ENCODE measurements around the gene C1orf198. TPM values are rescaled to one million over a fixed set of nuclear protein-coding genes. Genes with fewer than 3 reads are reported as not detected.
A peak's percentile ranks its signal among the peaks of the same experiment; 100 is the strongest.

C1orf198 gene
- polyA plus RNA-seq, 1 experiment, result 52.7 TPM

GRCh38 chr1:230879778-230880177 lies 11.5 kb upstream of the C1orf198 start:
- Histone ChIP-seq H3K27ac (ENCODE audit: low read depth, low read length) (no peak overlapping the region), H3K9me3 (ENCODE audit: control insufficient read depth, insufficient read depth, low read length) (peaks cover 2% of the 10 kb centered on the region), H3K4me3 (ENCODE audit: low read depth, low read length) (no peak overlapping the region), H3K27me3 (ENCODE audit: control insufficient read depth, insufficient read depth, low read length) (peaks cover 2% of the 10 kb centered on the region)
- TF ChIP-seq CTCF (IDR thresholded peaks at IDR 0.05; ENCODE audit: low read depth, low read length), result no peak
- ChIA-PET POLR2A (no interaction called here), CTCF (no interaction called here)
- no peak for DNase-seq (ENCODE audit: low read depth, low spot score)

- POLR2A ChIA-PET, result interaction anchor here (0.6 to 1.1 kb wide), 3 partner anchors 20 to 659 kb away, joined by 3 to 6 read pairs (median 4); no protein-coding TSS in a partner anchor
- CTCF ChIA-PET, result no interaction called here
- H3K27me3 ChIP-seq (ENCODE audit: control insufficient read depth, insufficient read depth, low read length), result no peaks in the 10 kb centered on the region
- H3K27ac ChIP-seq (ENCODE audit: low read depth, low read length), result no peak overlapping the region
- no peak for TF ChIP-seq CTCF (IDR thresholded peaks at IDR 0.05; ENCODE audit: low read depth, low read length)
- no peaks in the 10 kb centered on the region; the same call in 1 of the 2 replicates for H3K9me3 ChIP-seq (ENCODE audit: control insufficient read depth, insufficient read depth, low read length)
- DNase-seq (ENCODE audit: low read depth, low spot score), result peak; percentile 55
- H3K4me3 ChIP-seq (ENCODE audit: low read depth, low read length), result no peak overlapping the region
Observed at GRCh38 chr1:230878591-230878990, 10.3 kb upstream of the C1orf198 start.

GRCh38 chr1:230877924-230878590 lies 9.7 kb upstream of the C1orf198 start:
- ChIA-PET CTCF (no interaction called here), POLR2A (interaction anchor here (1.0 to 1.1 kb wide), 2 partner anchors 19 to 22 kb away, joined by 3 to 4 read pairs; no protein-coding TSS in a partner anchor)
- Histone ChIP-seq H3K27ac (ENCODE audit: low read depth, low read length) (no peak overlapping the region), H3K9me3 (ENCODE audit: control insufficient read depth, insufficient read depth, low read length) (no peaks in the 10 kb centered on the region; the same call in 1 of the 2 replicates), H3K27me3 (ENCODE audit: control insufficient read depth, insufficient read depth, low read length) (no peaks in the 10 kb centered on the region), H3K4me3 (ENCODE audit: low read depth, low read length) (no peak overlapping the region)
- DNase-seq (ENCODE audit: low read depth, low spot score), result no peak
- TF ChIP-seq CTCF (IDR thresholded peaks at IDR 0.05; ENCODE audit: low read depth, low read length), result no peak

GRCh38 chr1:230877146-230877923 lies 9.0 kb upstream of the C1orf198 start:
- H3K4me3 ChIP-seq (ENCODE audit: low read depth, low read length), result no peak overlapping the region
- H3K27ac ChIP-seq (ENCODE audit: low read depth, low read length), result no peak overlapping the region
- CTCF ChIA-PET, result interaction anchor here (1.4 kb wide), 1 partner anchor 41 kb away, joined by 4 read pairs; no protein-coding TSS in a partner anchor
- TF ChIP-seq CTCF (IDR thresholded peaks at IDR 0.05; ENCODE audit: low read depth, low read length), result no peak
- H3K27me3 ChIP-seq (ENCODE audit: control insufficient read depth, insufficient read depth, low read length), result no peaks in the 10 kb centered on the region
- POLR2A ChIA-PET, result no interaction called here
- H3K9me3 ChIP-seq (ENCODE audit: control insufficient read depth, insufficient read depth, low read length), result no peaks in the 10 kb centered on the region; the same call in 1 of the 2 replicates
- peak; percentile 36 for DNase-seq (ENCODE audit: low read depth, low spot score)

GRCh38 chr1:230876660-230877059 lies 8.3 kb upstream of the C1orf198 start:
- DNase-seq (ENCODE audit: low read depth, low spot score), result no peak
- POLR2A ChIA-PET, result no interaction called here
- Histone ChIP-seq H3K27me3 (ENCODE audit: control insufficient read depth, insufficient read depth, low read length) (no peaks in the 10 kb centered on the region), H3K27ac (ENCODE audit: low read depth, low read length) (no peak overlapping the region), H3K9me3 (ENCODE audit: control insufficient read depth, insufficient read depth, low read length) (no peaks in the 10 kb centered on the region; the same call in 1 of the 2 replicates), H3K4me3 (ENCODE audit: low read depth, low read length) (no peak overlapping the region)
- TF ChIP-seq CTCF (IDR thresholded peaks at IDR 0.05; ENCODE audit: low read depth, low read length), result no peak
- CTCF ChIA-PET, result interaction anchor here (1.4 kb wide), 1 partner anchor 41 kb away, joined by 4 read pairs; no protein-coding TSS in a partner anchor
